NCI-H446 (cell line): ENCODE data around the gene CARNS1.
A peak's percentile ranks its signal among the peaks of the same experiment; 100 is the strongest.

ENCODE experiments used
- DNase-seq, 2 experiments: peaks; one replicate each; lab custom pipeline; 2025; lab: John Stamatoyannopoulos, UW

CARNS1 gene

GRCh38 chr11:67375320-67376055, 40.0 kb upstream of the CARNS1 start:
- DNase-seq, result no peak

- no peak for DNase-seq
Observed at GRCh38 chr11:67376063-67376820, 39.2 kb upstream of the CARNS1 start.

GRCh38 chr11:67376873-67377808, 38.3 kb upstream of the CARNS1 start:
- DNase-seq, result no peak

- DNase-seq, result no peak
Observed at GRCh38 chr11:67378544-67378943, 36.9 kb upstream of the CARNS1 start.

GRCh38 chr11:67379061-67380058, 36.1 kb upstream of the CARNS1 start:
- DNase-seq, result no peak

GRCh38 chr11:67381244-67381972, 34.1 kb upstream of the CARNS1 start:
- DNase-seq, result no peak

GRCh38 chr11:67382276-67383136, 33.0 kb upstream of the CARNS1 start:
- DNase-seq, result peak; percentile 35 to 81

- DNase-seq, result peak; percentile 73 to 76
Observed at GRCh38 chr11:67384851-67385366, 30.6 kb upstream of the CARNS1 start.

- no peak for DNase-seq
Observed at GRCh38 chr11:67387069-67387468, 28.4 kb upstream of the CARNS1 start.

- DNase-seq, result no peak
Observed at GRCh38 chr11:67387518-67387917, 28.0 kb upstream of the CARNS1 start.

- DNase-seq, result peak in 1 of 2 experiments; percentile 26
Observed at GRCh38 chr11:67389477-67389876, 26.0 kb upstream of the CARNS1 start.

GRCh38 chr11:67390947-67391303, 24.6 kb upstream of the CARNS1 start:
- DNase-seq, result no peak

- DNase-seq, result peak; percentile 87 to 97
Observed at GRCh38 chr11:67391304-67392182, 23.9 kb upstream of the CARNS1 start, which contains the start of gene RAD9A. RAD9A (plus strand) TSS chr11:67391986; CDS start chr11:67392045, 59 bp downstream.

GRCh38 chr11:67392183-67392715, 23.2 kb upstream of the CARNS1 start:
- DNase-seq, result no peak

GRCh38 chr11:67393437-67393836, 22.0 kb upstream of the CARNS1 start:
- DNase-seq, result no peak

- DNase-seq, result no peak
Observed at GRCh38 chr11:67393990-67394389, 21.5 kb upstream of the CARNS1 start.

GRCh38 chr11:67395555-67396258, 19.8 kb upstream of the CARNS1 start:
- DNase-seq, result no peak
